K562 (cell line): ENCODE measurements around the gene STAT6. TPM values are rescaled to one million over a fixed set of nuclear protein-coding genes. Genes with fewer than 3 reads are reported as not detected.

Experiments used
- ASH1L ChIP-seq: fragments of 450-650 bp; IDR thresholded peaks from 2 replicates; pipeline ENCODE4 v1.6.1; 2018; ENCODE audit warnings: borderline replicate concordance, mild to moderate bottlenecking, low read depth; ENCODE audit not compliant: partially characterized antibody
- BRD4 ChIP-seq: fragments of 200-600 bp; sonication (generic); IDR thresholded peaks from 2 replicates; pipeline ENCODE4 v1.6.1; 2017; ENCODE audit warnings: inconsistent platforms
- FOSL1 ChIP-seq: fragments of 200-800 bp; sonication (Bioruptor generic); conservative IDR thresholded peaks from 2 replicates; pipeline ENCODE4 v1.6.1; 2016; ENCODE audit warnings: missing genetic modification characterization, missing compliant biosample characterization
- FOXP1 ChIP-seq: sonication (generic); formaldehyde crosslinking; IDR thresholded peaks from 2 replicates; pipeline ENCODE4 v1.8.0; 2022; ENCODE audit warnings: mild to moderate bottlenecking, missing genetic modification reagents
- HDAC3 ChIP-seq: fragments of 450-650 bp; IDR thresholded peaks from 2 replicates; pipeline ENCODE4 v1.6.1; 2018; ENCODE audit warnings: borderline replicate concordance, mild to moderate bottlenecking, moderate library complexity; ENCODE audit not compliant: partially characterized antibody
- KLF6 ChIP-seq: fragments of 250-450 bp; sonication (Bioruptor Pico); IDR thresholded peaks from 2 replicates; pipeline ENCODE4 v1.4.0; 2020; ENCODE audit warnings: mild to moderate bottlenecking, moderate library complexity, borderline replicate concordance
- NCOA6 ChIP-seq: fragments of 450-650 bp; IDR thresholded peaks from 2 replicates; pipeline ENCODE4 v1.6.1; 2017; ENCODE audit warnings: mild to moderate bottlenecking
- NCOR1 ChIP-seq: fragments of 450-650 bp; IDR thresholded peaks from 2 replicates; pipeline ENCODE4 v1.6.1; 2016; ENCODE audit warnings: mild to moderate bottlenecking, moderate library complexity
- NRF1 ChIP-seq, 2 experiments: fragments of 450-650 bp; IDR thresholded peaks in 1 of 2; conservative IDR thresholded peaks in 1 of 2; 2 replicates each; pipeline ENCODE4 v1.6.1; 2014; ENCODE audit warnings: mild to moderate bottlenecking in 2 of 2
- PHTF2 ChIP-seq: fragments of 250-450 bp; sonication (Bioruptor Pico); IDR thresholded peaks from 2 replicates; pipeline ENCODE4 v1.5.0; 2021; ENCODE audit warnings: mild to moderate bottlenecking
- RBFOX2 ChIP-seq: fragments of 200-400 bp; formaldehyde crosslinking; IDR thresholded peaks from 2 replicates; pipeline ENCODE4 v1.6.1; 2017; ENCODE audit warnings: low read depth, mild to moderate bottlenecking, low read length, moderate library complexity
- SRSF1 ChIP-seq: fragments of 200-400 bp; formaldehyde crosslinking; IDR thresholded peaks from 2 replicates; pipeline ENCODE4 v1.6.1; 2017; ENCODE audit warnings: mild to moderate bottlenecking, low read depth, low read length, moderate library complexity
- ZNF41 ChIP-seq: fragments of 250-450 bp; sonication (Bioruptor Pico); conservative IDR thresholded peaks from 2 replicates; pipeline ENCODE4 v1.4.0; 2020; ENCODE audit warnings: mild to moderate bottlenecking
- polyA plus RNA-seq, 8 experiments: library from polyadenylated mRNA; depleted of rRNA in 4 of 8; stranded (reverse) in 5 of 8; unstranded in 3 of 8; fragments of >200 nt; fragmentation: Nextera tagmentation in 2 of 8; fragmentation: Illumina TruSeq in 1 of 8; extraction: Ambion mirVana in 2 of 8; extraction: Trizol in 1 of 8; gene quantifications; 2 replicates each; pipeline versions ENCODE4 v1.2.1 to v1.2.3, GENCODE V29; 2011 to 2014; ENCODE audit warnings: inconsistent platforms in 1 of 8, missing spikeins in 1 of 8
- total RNA-seq, 7 experiments: library from RNA; depleted of rRNA in 6 of 7; stranded (reverse); fragments of >200 nt in 6 of 7; fragmentation: Illumina TruSeq in 2 of 7; extraction: Trizol in 2 of 7; gene quantifications; 2 replicates each; pipeline versions ENCODE4 v1.2.1 to v1.2.3, GENCODE V29; 2011 to 2021; ENCODE audit warnings: low replicate concordance in 1 of 7
- TF ChIP-seq, protein P1 (sequence below), 2 experiments: fragments of 450-650 bp; IDR thresholded peaks; 2 replicates each; pipeline ENCODE4 v1.6.1; 2016; ENCODE audit warnings: mild to moderate bottlenecking in 2 of 2, borderline replicate concordance in 1 of 2, low read depth in 1 of 2, moderate library complexity in 1 of 2
- TF ChIP-seq, protein P2 (sequence below): IDR thresholded peaks from 3 replicates; pipeline ENCODE4 v1.6.1; 2011; ENCODE audit warnings: borderline replicate concordance, mild to moderate bottlenecking; ENCODE audit not compliant: insufficient read length, insufficient read depth

STAT6 gene
- total and polyA plus RNA-seq, 9 of the 15 experiments (the other 6 are each of a cell fraction or from before 2014, with no cell fraction given) = 2.4 to 49.5 (median 26.5) TPM

DNA sequence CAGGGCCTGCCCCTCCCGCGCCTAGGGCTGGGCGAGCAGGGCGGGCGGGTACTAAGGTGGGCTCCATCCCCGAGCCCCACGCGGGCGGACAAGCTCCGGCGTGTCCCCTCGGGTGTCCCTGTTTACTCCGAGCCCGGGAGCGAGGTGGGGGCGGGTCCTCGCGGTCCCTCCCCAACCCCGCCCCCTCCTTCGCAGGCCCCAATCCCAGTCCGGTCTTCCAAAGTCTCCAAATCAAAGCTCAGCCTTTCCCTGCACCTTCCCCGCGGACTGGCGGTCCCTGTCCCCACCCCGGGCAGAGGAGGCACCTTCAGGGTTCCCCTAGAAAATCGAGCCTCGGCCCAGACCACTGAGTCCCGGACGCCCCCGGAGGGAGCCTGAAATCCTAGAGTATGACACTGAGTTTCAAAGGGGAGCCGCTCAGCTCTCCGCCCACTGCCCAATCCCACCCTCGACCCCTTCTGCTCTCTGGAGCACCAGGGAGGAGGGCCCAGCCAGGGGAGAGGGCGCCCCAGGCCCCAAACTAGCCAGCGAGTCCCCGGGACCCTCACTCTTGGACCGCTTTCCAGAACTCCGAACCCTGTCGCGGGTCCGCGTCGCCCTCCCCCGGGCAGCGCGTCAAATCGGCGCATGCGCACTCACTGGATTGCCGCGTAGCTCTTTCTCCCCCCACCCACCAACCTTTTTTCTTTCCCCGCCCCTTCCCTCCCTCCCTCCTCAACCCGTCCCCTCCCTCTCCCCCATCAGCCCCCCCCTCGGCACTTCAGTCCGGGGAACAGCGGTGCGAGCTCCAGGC, 16.8 kb upstream of the STAT6 start, which contains the start of gene LRP1 (continued):
- TF ChIP-seq, protein P1, sequence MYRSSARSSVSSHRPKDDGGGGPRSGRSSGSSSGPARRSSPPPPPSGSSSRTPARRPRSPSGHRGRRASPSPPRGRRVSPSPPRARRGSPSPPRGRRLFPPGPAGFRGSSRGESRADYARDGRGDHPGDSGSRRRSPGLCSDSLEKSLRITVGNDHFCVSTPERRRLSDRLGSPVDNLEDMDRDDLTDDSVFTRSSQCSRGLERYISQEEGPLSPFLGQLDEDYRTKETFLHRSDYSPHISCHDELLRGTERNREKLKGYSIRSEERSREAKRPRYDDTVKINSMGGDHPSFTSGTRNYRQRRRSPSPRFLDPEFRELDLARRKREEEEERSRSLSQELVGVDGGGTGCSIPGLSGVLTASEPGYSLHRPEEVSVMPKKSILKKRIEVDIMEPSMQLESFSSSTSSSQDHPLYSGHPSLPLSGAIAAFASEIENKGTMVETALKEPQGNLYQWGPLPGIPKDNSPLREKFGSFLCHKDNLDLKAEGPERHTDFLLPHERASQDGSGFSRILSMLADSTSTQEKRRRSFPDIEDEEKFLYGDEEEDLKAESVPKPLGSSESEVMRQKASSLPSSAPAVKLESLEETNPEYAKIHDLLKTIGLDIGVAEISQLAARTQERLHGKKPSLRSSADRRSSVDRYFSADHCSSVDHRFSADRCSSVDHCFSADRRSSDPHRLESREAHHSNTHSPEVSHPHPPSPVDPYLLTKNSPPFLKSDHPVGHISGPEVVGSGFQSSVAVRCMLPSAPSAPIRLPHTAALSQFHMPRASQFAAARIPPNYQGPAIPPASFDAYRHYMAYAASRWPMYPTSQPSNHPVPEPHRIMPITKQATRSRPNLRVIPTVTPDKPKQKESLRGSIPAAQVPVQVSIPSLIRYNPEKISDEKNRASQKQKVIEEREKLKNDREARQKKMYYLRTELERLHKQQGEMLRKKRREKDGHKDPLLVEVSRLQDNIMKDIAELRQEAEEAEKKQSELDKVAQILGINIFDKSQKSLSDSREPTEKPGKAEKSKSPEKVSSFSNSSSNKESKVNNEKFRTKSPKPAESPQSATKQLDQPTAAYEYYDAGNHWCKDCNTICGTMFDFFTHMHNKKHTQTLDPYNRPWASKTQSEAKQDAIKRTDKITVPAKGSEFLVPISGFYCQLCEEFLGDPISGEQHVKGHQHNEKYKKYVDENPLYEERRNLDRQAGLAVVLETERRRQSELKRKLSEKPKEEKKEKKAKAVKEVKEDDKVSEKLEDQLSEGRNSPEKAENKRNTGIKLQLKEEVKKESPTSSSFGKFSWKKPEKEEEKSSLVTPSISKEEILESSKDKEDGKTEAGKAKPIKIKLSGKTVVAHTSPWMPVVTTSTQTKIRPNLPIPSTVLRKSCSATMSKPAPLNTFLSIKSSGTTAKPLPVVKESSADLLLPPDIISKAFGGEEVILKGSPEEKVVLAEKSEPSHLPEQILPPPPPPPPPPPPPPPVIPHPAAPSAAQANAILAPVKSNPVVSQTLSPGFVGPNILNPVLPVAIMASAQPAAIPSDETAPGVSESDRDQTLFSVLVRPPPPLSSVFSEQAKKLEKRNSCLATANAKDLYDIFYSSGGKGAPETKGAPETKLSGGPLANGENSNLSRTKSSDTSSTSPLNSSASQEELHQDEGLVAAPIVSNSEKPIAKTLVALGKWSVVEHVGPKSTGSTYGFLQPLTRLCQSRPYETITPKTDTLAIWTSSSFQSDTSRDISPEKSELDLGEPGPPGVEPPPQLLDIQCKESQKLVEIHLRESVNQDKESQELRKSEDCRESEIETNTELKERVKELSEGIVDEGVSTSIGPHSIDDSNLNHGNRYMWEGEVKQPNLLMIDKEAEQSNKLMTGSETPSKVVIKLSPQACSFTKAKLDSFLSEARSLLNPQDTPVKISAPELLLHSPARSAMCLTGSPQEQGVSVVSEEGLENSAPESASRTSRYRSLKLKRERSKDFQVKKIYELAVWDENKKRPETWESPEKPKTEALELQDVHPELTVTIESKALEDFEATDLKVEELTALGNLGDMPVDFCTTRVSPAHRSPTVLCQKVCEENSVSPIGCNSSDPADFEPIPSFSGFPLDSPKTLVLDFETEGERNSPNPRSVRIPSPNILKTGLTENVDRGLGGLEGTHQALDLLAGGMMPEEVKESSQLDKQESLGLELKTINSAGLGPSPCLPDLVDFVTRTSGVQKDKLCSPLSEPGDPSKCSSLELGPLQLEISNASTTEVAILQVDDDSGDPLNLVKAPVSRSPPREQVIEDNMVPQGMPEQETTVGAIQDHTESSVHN (IDR thresholded peaks at IDR 0.05; ENCODE audit: borderline replicate concordance in 1 of 2, low read depth in 1 of 2) = no peak
- TF ChIP-seq FOXP1 (no peak), RBFOX2 (no peak), SRSF1 (no peak), NRF1 (conservative IDR thresholded peaks at IDR 0.05 in 1 of 2, IDR thresholded peaks at IDR 0.05 in 1 of 2) (peak; percentile 90 to 91), NCOA6 (no peak), KLF6 (CRISPR knock-in tag) (no peak), FOSL1 (tag) (peak; percentile 67), ASH1L (no peak), BRD4 (no peak), HDAC3 (no peak), ZNF41 (no peak), NCOR1 (no peak), PHTF2 (no peak)
- TF ChIP-seq, protein P2, sequence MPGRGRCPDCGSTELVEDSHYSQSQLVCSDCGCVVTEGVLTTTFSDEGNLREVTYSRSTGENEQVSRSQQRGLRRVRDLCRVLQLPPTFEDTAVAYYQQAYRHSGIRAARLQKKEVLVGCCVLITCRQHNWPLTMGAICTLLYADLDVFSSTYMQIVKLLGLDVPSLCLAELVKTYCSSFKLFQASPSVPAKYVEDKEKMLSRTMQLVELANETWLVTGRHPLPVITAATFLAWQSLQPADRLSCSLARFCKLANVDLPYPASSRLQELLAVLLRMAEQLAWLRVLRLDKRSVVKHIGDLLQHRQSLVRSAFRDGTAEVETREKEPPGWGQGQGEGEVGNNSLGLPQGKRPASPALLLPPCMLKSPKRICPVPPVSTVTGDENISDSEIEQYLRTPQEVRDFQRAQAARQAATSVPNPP = no peak
